ENCODE results near the gene TTR. TPM values are rescaled to one million over a fixed set of nuclear protein-coding genes. Genes with fewer than 3 reads are reported as not detected.

The TTR gene
- total RNA-seq, 2 donors from 2014 or later = not detected

DNA sequence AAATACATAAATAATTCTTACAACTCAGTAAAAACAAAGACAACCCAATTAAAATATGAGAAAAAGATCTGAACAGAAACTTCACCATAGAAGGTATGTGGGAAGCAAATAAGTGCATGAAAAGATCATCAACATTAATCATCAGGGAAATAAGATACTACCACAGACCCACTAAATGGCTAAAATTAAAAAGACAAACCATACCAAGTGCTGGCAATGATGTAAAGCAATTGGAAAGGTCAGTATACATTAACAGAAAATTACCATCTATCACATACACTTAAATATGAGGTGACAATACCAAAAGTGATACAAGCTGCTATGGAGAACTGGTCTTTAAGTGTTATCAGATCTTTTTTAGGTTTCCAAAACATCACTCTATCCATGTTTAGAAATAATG lies 44.7 kb downstream of the TTR start:
- Histone ChIP-seq H3K9me3 (peaks cover 0 to 5% of the 10 kb centered on the region in 2 donors), H3K4me1 (no peaks in the 10 kb centered on the region), H3K27me3 (no peaks in the 10 kb centered on the region), H3K36me3 (no peaks in the 10 kb centered on the region), H3K4me3 (no peak overlapping the region), H3K27ac (no peak overlapping the region)
- TF ChIP-seq, protein P1, sequence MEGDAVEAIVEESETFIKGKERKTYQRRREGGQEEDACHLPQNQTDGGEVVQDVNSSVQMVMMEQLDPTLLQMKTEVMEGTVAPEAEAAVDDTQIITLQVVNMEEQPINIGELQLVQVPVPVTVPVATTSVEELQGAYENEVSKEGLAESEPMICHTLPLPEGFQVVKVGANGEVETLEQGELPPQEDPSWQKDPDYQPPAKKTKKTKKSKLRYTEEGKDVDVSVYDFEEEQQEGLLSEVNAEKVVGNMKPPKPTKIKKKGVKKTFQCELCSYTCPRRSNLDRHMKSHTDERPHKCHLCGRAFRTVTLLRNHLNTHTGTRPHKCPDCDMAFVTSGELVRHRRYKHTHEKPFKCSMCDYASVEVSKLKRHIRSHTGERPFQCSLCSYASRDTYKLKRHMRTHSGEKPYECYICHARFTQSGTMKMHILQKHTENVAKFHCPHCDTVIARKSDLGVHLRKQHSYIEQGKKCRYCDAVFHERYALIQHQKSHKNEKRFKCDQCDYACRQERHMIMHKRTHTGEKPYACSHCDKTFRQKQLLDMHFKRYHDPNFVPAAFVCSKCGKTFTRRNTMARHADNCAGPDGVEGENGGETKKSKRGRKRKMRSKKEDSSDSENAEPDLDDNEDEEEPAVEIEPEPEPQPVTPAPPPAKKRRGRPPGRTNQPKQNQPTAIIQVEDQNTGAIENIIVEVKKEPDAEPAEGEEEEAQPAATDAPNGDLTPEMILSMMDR (IDR thresholded peaks at IDR 0.05) = no peak
- no peak for DNase-seq (ENCODE audit: low spot score)

DNA sequence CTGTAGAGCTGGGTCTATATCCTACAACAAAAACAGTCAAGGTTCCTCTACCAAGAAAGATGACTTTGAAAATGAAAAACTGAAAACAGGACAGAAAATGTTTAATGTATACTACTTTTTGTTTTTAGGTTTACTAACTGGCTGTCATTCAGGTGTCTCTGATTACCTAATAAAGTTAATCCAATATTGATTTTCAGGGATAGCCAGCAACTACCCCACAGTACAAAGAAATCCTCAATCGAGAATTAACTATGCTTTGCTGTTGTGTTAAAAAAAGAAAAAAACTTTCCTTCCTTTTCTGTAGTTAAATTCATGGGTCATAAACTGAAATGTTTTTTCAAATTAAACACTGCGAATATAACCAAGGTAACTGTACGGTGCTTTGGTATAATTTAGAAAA lies 45.8 kb downstream of the TTR start:
- H3K27ac ChIP-seq = no peak overlapping the region
- H3K27me3 ChIP-seq = no peaks in the 10 kb centered on the region
- TF ChIP-seq, protein P1 (IDR thresholded peaks at IDR 0.05) = no peak
- no peak for DNase-seq (ENCODE audit: low spot score)
- H3K9me3 ChIP-seq = peaks cover 0 to 5% of the 10 kb centered on the region in 2 donors
- H3K36me3 ChIP-seq = no peaks in the 10 kb centered on the region
- H3K4me3 ChIP-seq = no peak overlapping the region
- H3K4me1 ChIP-seq = no peaks in the 10 kb centered on the region

DNA sequence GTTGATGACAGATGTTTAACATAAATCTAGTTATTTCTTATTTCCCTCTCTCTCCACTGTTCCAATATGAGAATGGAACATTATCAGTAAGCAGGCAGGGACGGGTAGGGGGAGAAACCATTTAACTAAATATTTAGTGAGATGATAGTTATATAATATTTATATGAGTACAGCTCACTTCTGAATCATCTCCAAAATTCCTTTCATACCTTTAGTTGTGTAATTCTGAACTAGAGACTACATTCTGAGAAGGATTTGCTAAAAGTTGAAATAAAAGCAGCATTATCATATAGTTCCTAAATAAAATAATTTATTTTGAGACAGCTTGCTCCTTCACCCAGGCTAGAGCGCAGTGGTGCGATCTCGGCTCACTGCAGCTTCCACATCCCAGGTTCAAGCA lies 51.3 kb downstream of the TTR start:
- no peaks in the 10 kb centered on the region for H3K4me1 ChIP-seq
- H3K9me3 ChIP-seq = no peaks in the 10 kb centered on the region
- no peaks in the 10 kb centered on the region for H3K27me3 ChIP-seq
- no peak overlapping the region for H3K27ac ChIP-seq
- no peak overlapping the region for H3K4me3 ChIP-seq
- H3K36me3 ChIP-seq = no peaks in the 10 kb centered on the region
- DNase-seq (ENCODE audit: low spot score) = no peak
- TF ChIP-seq, protein P1 (IDR thresholded peaks at IDR 0.05) = no peak

DNA sequence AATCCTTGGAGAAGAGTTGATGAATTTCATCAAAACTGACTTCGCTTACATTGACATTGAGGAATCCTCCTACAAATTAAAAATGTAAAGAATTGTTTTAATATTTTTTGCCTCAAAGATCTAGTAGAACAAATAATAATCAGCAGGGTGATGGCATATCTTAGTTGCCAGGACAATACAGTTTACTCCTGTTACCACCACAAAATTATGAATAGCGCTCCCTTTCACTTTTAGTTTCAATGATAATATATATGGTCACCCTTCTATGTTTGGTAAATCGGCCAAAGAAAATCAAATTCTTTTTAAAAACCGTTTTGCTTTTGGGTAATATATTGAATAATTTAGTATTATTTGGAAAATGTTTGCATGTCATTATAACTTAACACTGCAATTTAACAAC lies 53.7 kb downstream of the TTR start:
- no peaks in the 10 kb centered on the region for H3K36me3 ChIP-seq
- DNase-seq (ENCODE audit: low spot score) = no peak
- TF ChIP-seq, protein P1 (IDR thresholded peaks at IDR 0.05) = no peak
- no peaks in the 10 kb centered on the region for H3K4me1 ChIP-seq
- no peaks in the 10 kb centered on the region for H3K9me3 ChIP-seq
- H3K27ac ChIP-seq = no peak overlapping the region
- H3K4me3 ChIP-seq = no peak overlapping the region
- no peaks in the 10 kb centered on the region for H3K27me3 ChIP-seq

DNA sequence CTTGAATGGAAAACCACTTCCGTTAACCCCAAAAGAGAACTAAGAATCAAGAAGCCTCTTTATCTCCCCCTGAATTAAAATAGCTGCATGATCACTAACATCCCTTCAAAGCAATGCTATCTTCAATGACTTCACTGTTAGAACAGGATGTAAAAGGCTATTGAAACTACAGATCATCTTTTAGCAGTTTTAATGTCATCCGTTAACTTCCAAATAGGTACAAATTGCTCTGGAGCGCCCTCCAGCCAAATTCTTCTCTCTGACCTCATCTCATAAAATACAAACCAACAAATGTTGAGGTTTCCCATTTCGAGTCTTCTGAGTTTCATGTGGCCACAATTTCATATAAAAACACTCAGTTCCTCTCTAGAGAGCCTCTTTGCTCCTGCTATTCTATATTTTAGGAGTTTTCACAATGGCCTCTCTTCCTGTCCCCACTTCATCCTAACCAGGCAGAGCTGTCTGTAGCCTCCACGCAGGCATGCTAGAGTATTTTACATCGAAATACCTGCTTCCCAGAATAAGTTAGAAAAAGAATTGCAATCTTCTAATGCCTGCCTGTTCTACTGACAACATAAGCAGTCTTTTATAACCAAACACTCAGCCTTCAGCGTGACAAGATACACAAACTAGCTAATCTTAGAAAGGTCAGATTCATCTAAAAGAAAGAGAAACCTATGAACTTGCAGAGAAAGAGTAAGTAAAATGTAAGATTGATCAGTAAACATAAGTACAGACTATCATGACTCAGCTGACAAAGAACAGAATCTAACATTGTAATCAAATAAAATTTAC lies 54.9 kb downstream of the TTR start:
- H3K9me3 ChIP-seq = no peaks in the 10 kb centered on the region
- TF ChIP-seq, protein P1 (IDR thresholded peaks at IDR 0.05) = no peak
- H3K36me3 ChIP-seq = no peaks in the 10 kb centered on the region
- no peak overlapping the region for H3K27ac ChIP-seq
- no peak overlapping the region for H3K4me3 ChIP-seq
- no peak for DNase-seq (ENCODE audit: low spot score)
- H3K27me3 ChIP-seq = no peaks in the 10 kb centered on the region
- H3K4me1 ChIP-seq = no peaks in the 10 kb centered on the region
